Lower leg skin (tissue), 4 donors: ENCODE results near the gene UROC1. TPM values are rescaled to one million over a fixed set of nuclear protein-coding genes. Genes with fewer than 3 reads are reported as not detected.
A peak's percentile ranks its signal among the peaks of the same experiment; 100 is the strongest.

Experiments used
- DNase-seq, 2 donors: peaks; one replicate each; pipeline ENCODE4 v3.0.0-alpha.2; 2019; ENCODE audit warnings: low spot score in 2 of 2
- H3K4me3 ChIP-seq: fragments of 200-600 bp; sonication (generic); 2 replicates; pipeline ENCODE4 v1.5.1; 2017; ENCODE audit warnings: mild to moderate bottlenecking, low read depth; ENCODE audit not compliant: poor library complexity, severe bottlenecking
- POLR2A ChIP-seq, 2 donors: fragments of 450-650 bp; IDR thresholded peaks; one replicate each; pipeline ENCODE4 v1.6.1; 2016 to 2017; ENCODE audit warnings: antibody characterized with exemption in 2 of 2, mild to moderate bottlenecking in 1 of 2, moderate library complexity in 1 of 2
- WGBS, 2 donors: methylation state at CpG; one replicate each; pipeline ENCODE4 v1.1.5; 2018; 5-methylcytosine and 5-hydroxymethylcytosine counted together
- intact Hi-C: fragments of 100-400 bp; cut with DNase I; formaldehyde crosslinking; loops from one replicate; pipeline ENCODE4 v1.15.0; 2023; ENCODE audit warnings: low total_unique reads
- total RNA-seq, 4 donors: library from RNA; depleted of rRNA; stranded (reverse); fragments of >200 nt; gene quantifications; one replicate each; pipeline ENCODE4 v1.1.0, GENCODE V29; 2016
- TF ChIP-seq, protein P1 (sequence below), 3 donors: fragments of 450-650 bp; IDR thresholded peaks; one replicate each; pipeline ENCODE4 v1.5.1; 2016; ENCODE audit warnings: antibody characterized with exemption in 3 of 3, mild to moderate bottlenecking in 3 of 3, moderate library complexity in 2 of 3

UROC1 gene
- total RNA-seq, 4 donors from 2014 or later = not detected

DNA sequence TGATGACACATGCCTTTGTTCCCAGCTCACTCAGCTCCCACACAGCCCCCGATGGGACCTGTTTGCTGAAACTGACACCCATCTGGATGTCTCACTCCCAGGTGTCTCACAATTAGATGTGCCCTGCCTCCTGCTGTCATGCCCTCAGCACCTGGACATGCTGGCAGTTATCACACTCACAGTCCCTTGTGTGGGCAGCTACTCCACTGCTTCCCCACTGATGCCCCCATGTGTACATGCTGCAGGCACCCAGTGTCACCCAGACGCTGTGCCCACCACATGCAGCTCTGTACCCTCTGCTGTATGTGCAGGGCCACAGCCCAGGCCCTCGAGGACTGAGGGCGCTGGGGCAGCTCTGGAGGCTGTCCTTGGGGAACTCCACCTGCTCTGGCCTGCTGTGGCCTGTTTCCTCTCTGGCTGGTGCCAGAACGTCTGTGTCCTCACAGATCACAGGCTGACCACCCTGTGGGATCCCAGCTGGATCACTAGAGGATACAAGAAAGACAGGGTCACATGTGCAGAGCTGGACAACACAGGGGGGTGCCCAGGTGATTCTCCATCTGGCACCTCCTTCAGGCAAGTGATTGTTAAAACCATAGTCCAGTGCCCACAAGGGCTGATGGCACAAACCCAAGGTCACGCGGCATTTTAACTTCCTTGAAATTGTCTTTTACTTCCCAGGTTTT, 27.2 kb upstream of the UROC1 start:
- DNase-seq = peak in 1 of 2 donors; percentile 83

GRCh38 chr3:126543457-126544061, 26.0 kb upstream of the UROC1 start:
- TF ChIP-seq, protein P1, sequence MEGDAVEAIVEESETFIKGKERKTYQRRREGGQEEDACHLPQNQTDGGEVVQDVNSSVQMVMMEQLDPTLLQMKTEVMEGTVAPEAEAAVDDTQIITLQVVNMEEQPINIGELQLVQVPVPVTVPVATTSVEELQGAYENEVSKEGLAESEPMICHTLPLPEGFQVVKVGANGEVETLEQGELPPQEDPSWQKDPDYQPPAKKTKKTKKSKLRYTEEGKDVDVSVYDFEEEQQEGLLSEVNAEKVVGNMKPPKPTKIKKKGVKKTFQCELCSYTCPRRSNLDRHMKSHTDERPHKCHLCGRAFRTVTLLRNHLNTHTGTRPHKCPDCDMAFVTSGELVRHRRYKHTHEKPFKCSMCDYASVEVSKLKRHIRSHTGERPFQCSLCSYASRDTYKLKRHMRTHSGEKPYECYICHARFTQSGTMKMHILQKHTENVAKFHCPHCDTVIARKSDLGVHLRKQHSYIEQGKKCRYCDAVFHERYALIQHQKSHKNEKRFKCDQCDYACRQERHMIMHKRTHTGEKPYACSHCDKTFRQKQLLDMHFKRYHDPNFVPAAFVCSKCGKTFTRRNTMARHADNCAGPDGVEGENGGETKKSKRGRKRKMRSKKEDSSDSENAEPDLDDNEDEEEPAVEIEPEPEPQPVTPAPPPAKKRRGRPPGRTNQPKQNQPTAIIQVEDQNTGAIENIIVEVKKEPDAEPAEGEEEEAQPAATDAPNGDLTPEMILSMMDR (IDR thresholded peaks at IDR 0.05) = no peak
- TF ChIP-seq POLR2A (IDR thresholded peaks at IDR 0.05) = no peak
- H3K4me3 ChIP-seq = no peak overlapping the region
- intact Hi-C loops = no loop called here
- WGBS, 2 donors = 93 to 96% methylated on average over 2 of the region's 2 CpGs
- DNase-seq = peak in 1 of 2 donors; percentile 78

More for the DNA sequence above, 27.2 kb upstream of the UROC1 start:
- intact Hi-C loops = no loop called here
- no peak for TF ChIP-seq POLR2A (IDR thresholded peaks at IDR 0.05)
- TF ChIP-seq, protein P1 (IDR thresholded peaks at IDR 0.05) = no peak
- WGBS, 2 donors = 78 to 86% methylated on average over 4 to 7 of the region's 7 CpGs
- H3K4me3 ChIP-seq = no peak overlapping the region

- peak in 1 of 2 donors; percentile 83 for DNase-seq
- TF ChIP-seq, protein P1 (IDR thresholded peaks at IDR 0.05) = no peak
- no peak for TF ChIP-seq POLR2A (IDR thresholded peaks at IDR 0.05)
- intact Hi-C loops = no loop called here
- H3K4me3 ChIP-seq = no peak overlapping the region
- WGBS, 2 donors = 85% methylated on average over 36 to 49 of the region's 57 CpGs
Measured at GRCh38 chr3:126542340-126543241, 25.0 kb upstream of the UROC1 start.

- WGBS, 2 donors = 53% methylated on average over 89 of the region's 101 CpGs; no CpG with 5 or more reads in 1 of the 2 donors
- intact Hi-C loops = no loop called here
- no peak overlapping the region for H3K4me3 ChIP-seq
- DNase-seq = peak in 1 of 2 donors; percentile 69
- TF ChIP-seq, protein P1 (IDR thresholded peaks at IDR 0.05) = no peak
- TF ChIP-seq POLR2A (IDR thresholded peaks at IDR 0.05) = no peak
Measured at GRCh38 chr3:126541628-126542339, 24.2 kb upstream of the UROC1 start.

GRCh38 chr3:126540951-126541627, 23.5 kb upstream of the UROC1 start:
- no peak overlapping the region for H3K4me3 ChIP-seq
- intact Hi-C loops = no loop called here
- WGBS, 2 donors = 63 to 70% methylated on average over 23 to 24 of the region's 24 CpGs
- TF ChIP-seq, protein P1 (IDR thresholded peaks at IDR 0.05) = no peak
- TF ChIP-seq POLR2A (IDR thresholded peaks at IDR 0.05) = no peak
- DNase-seq = peak in 1 of 2 donors; percentile 80
